ENCODE data around the gene GALNT10.
A peak's percentile ranks its signal among the peaks of the same experiment; 100 is the strongest.

GALNT10 gene

DNA sequence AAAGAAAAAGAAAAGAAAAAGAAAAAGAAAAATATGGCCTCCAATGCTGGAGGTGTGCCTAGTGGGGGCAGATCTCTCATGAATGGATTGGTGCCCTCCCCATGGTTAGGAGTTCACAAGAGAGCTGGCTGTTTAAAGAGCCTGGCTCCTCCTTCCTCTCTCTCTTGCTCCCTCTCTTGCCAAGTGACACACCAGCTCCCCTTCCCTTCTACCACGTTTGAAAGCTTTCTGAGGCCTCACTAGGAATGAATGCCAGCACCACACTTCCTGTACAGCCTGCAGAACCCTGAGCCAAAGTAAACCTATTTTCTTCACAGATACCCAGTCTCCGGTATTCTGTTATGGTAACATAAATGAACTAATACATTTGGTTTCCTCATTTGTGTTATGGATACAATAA, 14.4 kb upstream of the GALNT10 start:
- no peak for DNase-seq (ENCODE audit: low read depth, low spot score)
- H3K27ac ChIP-seq: no peak overlapping the region

DNA sequence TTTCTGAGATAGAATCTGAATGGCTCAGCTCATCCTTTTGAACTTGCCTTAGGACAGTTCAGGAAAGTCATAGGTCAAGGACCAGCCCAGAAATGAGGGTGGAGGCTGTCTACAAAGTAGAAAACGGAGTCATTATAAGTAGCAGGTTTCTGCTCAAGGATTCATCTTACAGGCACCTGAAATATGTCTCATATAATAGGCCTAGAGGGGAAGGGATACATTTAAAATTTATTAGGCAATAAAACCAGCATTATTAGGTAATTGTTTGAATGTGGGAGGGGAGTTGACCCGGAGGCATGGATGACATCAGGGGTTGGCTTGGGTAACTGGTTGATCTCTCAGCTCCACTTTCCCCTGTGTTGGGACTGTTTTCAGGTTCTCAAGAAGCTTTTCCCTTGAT, 11.9 kb upstream of the GALNT10 start:
- no peak overlapping the region for H3K27ac ChIP-seq
- no peak for DNase-seq (ENCODE audit: low read depth, low spot score)

GRCh38 chr5:154179846-154180710, 10.5 kb upstream of the GALNT10 start:
- DNase-seq (ENCODE audit: low read depth, low spot score): peak; percentile 14
- H3K27ac ChIP-seq: no peak overlapping the region

DNA sequence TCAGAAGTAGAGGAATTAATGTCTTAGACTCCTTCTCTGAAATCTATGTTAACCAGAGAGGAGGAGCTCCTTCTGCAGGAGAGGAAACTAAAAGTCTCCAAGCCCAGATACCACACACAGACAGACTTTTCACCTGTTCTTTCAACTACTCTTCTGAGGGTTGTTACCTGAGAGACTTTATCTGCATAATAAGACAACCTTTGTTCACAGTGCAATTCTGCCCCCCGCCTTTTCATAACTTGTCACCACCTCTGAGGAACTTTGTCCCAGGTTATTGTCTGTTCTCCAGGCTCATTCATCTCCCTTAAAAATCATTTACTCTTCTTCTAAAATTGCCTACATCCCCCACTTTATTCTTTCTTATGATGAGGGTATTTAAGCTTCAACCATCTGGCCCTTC, 9.4 kb upstream of the GALNT10 start:
- no peak for DNase-seq (ENCODE audit: low read depth, low spot score)
- H3K27ac ChIP-seq: no peak overlapping the region

GRCh38 chr5:154189256-154189818, 1.2 kb upstream of the GALNT10 start:
- no peak overlapping the region for H3K27ac ChIP-seq
- DNase-seq (ENCODE audit: low read depth, low spot score): no peak

- peak overlapping the region; percentile 33 for H3K27ac ChIP-seq
Observed at GRCh38 chr5:154189819-154190594, 526 bp upstream of the GALNT10 start.

DNA sequence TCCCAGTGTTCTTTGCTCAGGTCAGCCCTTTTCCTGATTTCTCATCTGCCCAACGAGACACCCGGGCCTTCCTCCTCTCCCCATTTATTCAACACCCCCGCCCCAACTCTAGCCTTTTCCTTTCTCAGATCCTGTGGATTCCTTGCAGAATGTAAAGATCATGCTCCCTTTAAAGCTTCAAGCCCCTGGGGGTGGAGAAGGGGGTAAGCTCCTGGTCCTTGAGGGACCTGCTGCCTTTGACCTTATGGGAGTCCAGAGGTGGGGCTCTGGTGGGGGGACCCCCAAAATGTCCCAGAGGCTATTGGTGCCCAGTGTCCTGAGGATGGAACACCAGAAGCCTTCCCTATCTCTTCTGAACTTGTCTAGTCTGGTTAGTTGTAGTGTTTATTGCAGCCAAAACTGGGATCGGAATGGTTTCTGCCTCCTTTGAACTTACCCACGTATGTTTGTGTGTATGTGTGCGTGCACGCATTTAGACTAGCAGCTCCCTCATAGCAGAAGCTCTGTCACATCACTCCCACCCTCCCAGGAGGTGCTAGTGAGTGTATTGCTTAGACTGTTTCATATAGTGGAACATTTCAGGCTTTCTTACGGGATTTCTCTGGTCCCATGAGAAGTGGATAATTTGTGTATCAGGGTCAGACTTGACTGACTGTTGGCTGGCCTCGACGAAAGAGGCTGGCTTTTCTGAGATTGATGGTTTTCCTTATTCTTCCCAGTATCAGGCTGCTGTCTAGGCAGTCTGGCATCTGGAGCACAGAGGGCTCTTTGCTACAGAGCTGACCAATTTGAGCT, 1.1 kb downstream of the GALNT10 start:
- no peak overlapping the region for H3K27ac ChIP-seq
- no peak for DNase-seq (ENCODE audit: low read depth, low spot score)

More at GRCh38 chr5:154189819-154190594, 526 bp upstream of the GALNT10 start:
- no peak for DNase-seq (ENCODE audit: low read depth, low spot score)

DNA sequence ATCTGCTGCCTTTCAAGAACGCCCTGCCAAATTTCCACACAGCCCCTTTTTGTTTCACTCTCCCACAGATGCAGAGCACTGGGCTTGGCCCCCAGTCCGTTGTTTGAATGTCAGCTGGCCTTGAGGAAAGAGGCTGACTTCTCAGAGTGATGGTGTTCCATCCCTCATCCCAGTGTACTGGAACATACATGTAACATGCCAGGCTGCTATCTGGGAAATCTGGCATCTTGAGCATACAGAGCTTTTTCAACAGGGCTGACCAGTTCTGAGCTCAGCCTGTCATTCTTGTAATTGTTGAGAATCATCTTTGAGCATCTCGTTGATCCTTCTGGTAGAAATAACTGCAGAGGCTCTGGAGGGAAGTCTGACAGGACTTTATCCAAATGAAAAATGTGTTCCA, 2.8 kb downstream of the GALNT10 start:
- no peak overlapping the region for H3K27ac ChIP-seq
- DNase-seq (ENCODE audit: low read depth, low spot score): no peak

GRCh38 chr5:154193701-154194121, 3.2 kb downstream of the GALNT10 start:
- no peak for DNase-seq (ENCODE audit: low read depth, low spot score)

DNA sequence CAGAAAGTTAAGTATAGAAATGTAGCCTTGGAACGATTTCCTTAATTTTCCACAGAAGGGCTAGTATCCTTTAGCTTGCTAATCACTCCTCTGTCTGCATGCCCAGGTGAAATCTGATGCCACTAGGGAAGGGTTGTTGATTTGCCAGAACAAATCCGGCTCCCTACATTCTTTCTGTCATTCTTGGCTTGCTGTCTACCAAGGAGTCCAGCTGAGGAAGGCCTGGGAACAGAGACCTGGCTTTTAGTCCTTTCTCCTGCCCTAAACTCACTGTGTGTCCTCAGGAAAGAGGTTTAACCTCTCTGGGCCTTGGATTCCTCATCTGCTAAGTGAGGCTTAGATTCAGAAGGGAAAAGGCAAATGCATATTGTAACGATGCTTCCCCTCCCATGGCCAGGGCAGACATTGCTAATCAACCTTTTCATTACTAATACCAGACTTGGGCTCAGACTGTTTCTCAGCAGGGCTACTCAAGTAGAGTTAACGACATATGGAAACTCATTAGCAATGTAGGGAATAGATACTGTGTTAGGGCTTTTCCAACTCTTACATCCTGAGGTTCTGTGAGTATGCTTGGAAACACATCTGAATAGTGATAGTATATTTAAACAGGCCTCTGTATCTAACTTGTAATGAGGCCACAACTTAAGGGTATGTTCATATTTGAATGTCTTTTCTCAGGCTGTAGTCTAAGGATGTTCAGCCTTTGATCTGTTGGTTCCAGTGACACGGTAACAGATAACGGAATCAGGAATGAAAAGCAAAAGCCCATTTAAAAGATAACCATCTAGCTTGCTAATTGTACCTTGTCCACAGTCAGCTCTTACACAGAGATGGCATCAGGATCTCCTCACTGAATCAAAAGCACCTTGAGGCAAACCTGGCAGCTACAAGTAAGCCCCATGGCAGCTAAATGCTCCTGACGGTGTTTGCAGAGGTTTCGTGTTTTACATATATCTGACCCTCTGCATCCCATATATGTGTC, 4.1 kb downstream of the GALNT10 start:
- no peak for DNase-seq (ENCODE audit: low read depth, low spot score)
- no peak overlapping the region for H3K27ac ChIP-seq

More at GRCh38 chr5:154193701-154194121, 3.2 kb downstream of the GALNT10 start:
- H3K27ac ChIP-seq: no peak overlapping the region

DNA sequence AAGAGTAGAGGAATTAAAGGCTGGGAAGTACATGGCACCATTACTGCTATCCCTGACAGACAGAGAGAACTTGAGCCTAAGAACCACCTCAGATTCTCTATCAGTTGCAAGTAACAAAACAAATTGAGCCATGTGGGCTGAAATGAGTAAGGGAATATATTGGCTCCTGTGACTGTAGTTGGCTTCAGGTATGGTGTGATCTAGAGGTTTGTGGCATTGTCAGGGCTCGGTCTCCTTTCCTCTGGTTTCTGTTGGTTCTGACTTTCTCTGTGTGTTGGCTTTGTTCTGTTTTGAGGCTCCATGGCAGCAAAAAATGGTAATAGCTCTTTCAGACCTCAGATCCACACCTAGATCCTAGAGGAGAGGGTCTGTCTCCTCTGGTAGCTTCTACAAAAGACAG, 5.7 kb downstream of the GALNT10 start:
- no peak overlapping the region for H3K27ac ChIP-seq
- no peak for DNase-seq (ENCODE audit: low read depth, low spot score)

DNA sequence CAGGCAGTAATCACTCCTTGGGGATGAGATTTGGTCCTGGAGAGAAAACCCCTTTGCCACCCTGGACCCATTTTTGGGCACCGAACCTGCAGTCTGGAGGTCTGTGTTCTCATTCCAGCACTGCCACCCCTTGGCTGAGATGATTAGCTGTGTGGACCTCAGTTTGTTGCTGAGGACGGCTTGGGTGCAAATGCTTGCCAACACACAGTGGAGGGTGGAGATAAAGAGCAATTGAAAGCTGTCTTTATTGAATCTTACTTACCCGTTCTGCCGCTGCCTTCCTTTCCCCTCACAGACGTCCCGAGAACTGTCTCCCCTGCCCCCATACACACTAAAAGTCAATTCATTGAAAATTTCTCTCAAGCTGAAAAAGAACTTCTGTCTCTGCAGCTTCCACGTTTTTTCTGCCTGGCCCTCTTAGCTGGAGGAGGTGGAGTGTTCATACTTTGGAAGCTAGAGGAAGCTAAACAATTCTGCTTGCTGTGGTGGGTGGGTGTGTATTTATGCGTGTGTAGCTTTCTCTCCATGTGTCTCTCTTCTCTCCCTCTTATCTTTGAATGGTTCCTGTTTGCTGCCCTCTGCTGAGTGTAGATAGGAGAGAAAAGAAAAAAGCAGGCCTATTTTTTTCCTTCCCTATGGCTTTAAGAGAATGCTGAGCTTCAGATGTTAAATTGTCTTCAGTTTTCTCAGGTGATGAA, 6.6 kb downstream of the GALNT10 start:
- no peak for DNase-seq (ENCODE audit: low read depth, low spot score)
- no peak overlapping the region for H3K27ac ChIP-seq

DNA sequence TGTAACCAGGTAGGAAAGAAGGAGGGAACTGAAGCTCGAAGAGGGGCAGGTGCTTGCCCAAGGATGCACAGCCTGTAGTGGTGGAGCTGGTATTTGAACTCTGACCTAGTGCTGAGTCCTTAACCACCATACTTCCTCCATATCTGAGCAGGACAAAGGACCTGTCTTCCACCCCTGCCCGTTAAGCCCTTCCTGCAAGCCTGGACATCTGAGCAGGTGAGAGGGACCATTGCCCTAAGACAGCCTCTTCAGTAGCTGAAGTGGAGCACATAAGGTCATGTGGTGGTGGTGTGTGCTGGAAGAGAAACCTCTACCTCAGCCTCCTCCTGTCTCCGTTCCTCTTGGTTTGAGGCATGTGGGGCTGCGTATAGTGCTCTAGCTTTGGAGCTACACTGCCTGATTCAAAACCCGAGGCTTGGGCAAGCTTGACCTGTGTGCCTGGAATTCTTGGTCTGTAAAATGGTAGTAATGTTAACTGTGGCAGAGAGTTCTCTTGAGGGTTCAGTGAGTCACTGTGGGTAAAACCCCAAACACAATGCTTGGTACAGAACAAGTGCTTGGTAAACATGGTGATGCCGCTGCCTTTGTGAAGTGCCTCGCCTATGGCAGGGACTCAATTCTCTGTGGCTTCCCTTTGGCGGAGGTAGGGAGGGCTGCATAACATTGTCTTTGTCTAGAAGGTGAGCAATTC, 7.4 kb downstream of the GALNT10 start:
- peak overlapping the region; percentile 58 for H3K27ac ChIP-seq
- peak; percentile 95 for DNase-seq (ENCODE audit: low read depth, low spot score)

DNA sequence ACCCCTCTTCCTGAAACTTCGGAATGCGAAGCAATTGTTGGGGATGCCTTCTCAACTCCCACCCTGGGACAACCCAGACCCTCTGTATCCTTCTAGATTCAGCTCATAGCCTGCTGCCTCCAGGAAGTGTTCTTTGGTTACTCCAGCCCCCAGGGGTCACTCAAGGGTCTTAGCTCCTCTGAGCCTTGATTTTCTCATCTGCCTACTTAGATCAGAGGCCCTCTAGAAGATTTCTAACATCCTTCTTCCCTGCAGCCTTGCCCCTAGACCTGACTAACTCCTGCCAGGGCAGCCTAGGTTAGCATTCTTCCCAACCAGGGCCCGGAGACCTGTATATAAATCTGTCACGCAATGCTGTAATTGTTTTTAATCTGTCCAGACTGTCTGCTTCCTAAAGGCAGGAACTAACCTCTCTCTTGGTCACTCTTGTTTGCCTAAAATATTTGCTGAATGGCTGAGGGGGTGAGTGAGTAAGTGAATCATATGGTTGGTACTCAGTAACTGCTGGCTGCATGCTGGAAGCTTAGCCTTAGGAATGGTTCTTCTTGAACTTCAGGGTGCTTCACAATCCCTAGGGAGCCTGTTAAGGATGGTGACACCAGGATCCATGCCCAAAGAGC, 8.2 kb downstream of the GALNT10 start:
- DNase-seq (ENCODE audit: low read depth, low spot score): peak; percentile 69
- H3K27ac ChIP-seq: peak overlapping the region; percentile 58

DNA sequence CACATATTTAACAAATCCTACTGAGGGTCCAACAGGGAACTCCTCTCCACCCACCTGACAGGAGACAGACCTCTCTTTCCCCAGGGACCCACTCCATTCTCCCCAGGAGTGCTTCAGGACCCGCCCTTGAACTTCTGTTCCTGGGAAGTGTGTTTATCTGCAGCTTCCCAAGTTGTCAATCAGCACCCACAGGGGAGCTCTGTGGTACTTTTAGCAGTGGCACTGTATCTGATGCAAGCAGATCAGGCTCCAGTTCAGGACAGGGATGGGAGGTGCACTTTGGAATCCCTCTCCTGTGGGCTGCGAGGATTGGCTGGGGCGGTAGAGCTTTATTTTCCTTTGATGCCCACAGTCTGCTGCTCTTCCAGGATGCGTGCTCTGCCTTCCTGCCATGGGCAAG, 8.7 kb downstream of the GALNT10 start:
- peak overlapping the region; percentile 58 for H3K27ac ChIP-seq
- no peak for DNase-seq (ENCODE audit: low read depth, low spot score)

DNA sequence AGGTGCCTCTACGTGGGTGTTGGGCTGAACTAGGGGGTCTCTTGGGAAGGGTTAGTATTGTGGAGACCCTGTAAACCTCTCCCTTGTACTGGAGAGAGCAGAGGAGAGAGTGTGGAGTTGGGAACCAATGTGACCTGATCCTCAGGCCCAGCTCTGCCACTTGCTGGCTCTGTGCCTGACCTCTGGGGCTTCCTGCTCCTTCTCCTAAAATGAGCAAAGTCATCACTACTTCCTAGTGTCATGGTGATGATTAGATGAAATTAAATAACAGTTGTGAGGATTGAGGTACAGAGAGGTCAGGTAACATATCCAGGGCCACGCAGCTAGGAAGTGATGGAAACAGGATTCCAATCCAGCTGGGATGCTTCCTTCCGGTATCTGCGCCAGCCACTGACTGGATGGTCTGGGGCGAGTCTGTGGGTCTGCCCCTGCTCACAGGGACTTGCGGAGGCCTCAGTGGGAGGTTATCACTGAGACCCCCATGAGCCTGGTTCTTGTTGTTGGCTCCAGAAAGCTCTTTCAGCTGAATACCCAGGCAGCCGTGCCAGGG, 9.2 kb downstream of the GALNT10 start:
- no peak overlapping the region for H3K27ac ChIP-seq
- DNase-seq (ENCODE audit: low read depth, low spot score): no peak

DNA sequence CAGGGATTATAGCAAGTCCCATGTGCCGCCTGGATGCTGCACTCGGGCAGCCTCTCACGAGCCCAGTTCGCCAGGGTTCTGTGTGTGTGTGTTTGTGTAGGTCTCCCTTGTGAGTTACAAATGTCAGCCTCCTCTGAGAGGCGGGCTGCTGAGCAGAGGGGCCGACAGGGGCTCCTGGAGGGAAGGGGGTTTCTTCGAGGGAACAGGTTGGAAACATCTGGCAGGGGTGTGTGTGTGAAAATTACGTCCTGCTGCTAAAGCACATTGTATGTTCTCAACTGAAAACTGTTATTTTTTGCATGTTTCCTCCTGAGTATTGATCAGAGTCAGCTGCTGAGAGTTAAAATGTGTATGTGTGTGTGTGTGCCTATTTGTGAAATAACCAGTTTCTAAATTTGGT, 9.7 kb downstream of the GALNT10 start:
- DNase-seq (ENCODE audit: low read depth, low spot score): no peak
- no peak overlapping the region for H3K27ac ChIP-seq

Measured in epithelial cell of prostate (primary cell).